IMR-90 (cell line): Measurements from ENCODE around the gene RARB. TPM values are rescaled to one million over a fixed set of nuclear protein-coding genes. Genes with fewer than 3 reads are reported as not detected.

Experiments
- ATAC-seq: fragments of 200-7000 bp; cut with Tn5 transposase; 2 replicates; pipeline ENCODE4 v1.9.1; 2020; ENCODE audit warnings: low read depth, mild to moderate bottlenecking, moderate library complexity
- BruUV-seq: library from RNA; stranded (reverse); fragments of 400-500 nt; replicated peaks from 2 replicates; lab custom pipeline; 2021; lab: Mats Ljungman, UMichigan
- CTCF ChIA-PET: fragments of 300-600 bp; formaldehyde crosslinking; extraction: SDS; loops from one replicate; lab custom pipeline; 2021; ENCODE audit warnings: antibody characterized with exemption; lab: Yijun Ruan, JAX
- POLR2A ChIA-PET: fragments of 300-600 bp; sonication (Branson Sonifier 250); formaldehyde crosslinking; loops from one replicate; lab custom pipeline; 2022; ENCODE audit warnings: antibody characterized with exemption; ENCODE audit not compliant: unreplicated experiment; lab: Charles Lee
- DNase-seq: peaks from one replicate; pipeline ENCODE4 v3.0.0; 2013
- H2AFZ ChIP-seq: replicated peaks from 2 replicates; pipeline ENCODE3; 2013; ENCODE audit warnings: low read length, mild to moderate bottlenecking; ENCODE audit not compliant: poor library complexity
- H2AK5ac ChIP-seq: 2 replicates; pipeline ENCODE4 v1.6.1; 2013; ENCODE audit warnings: low read depth, low read length, inconsistent platforms
- H2AK9ac ChIP-seq: replicated peaks from 2 replicates; pipeline ENCODE3; 2013; ENCODE audit warnings: mild to moderate bottlenecking, low read depth, low read length, moderate library complexity; ENCODE audit not compliant: poor library complexity
- H2BK120ac ChIP-seq: 2 replicates; pipeline ENCODE4 v1.6.1; 2013; ENCODE audit warnings: low read depth, low read length, inconsistent platforms
- H2BK15ac ChIP-seq: 3 replicates; pipeline ENCODE4 v1.6.1; 2013; ENCODE audit warnings: low read depth, low read length, inconsistent platforms
- H2BK20ac ChIP-seq: 2 replicates; pipeline ENCODE4 v1.6.1; 2013; ENCODE audit warnings: low read depth, mild to moderate bottlenecking, inconsistent platforms, low read length, moderate library complexity
- H2BK5ac ChIP-seq: 2 replicates; pipeline ENCODE4 v1.6.1; 2013; ENCODE audit warnings: mild to moderate bottlenecking, low read depth, low read length, inconsistent platforms; ENCODE audit not compliant: poor library complexity, severe bottlenecking
- H3K14ac ChIP-seq: replicated peaks from 2 replicates; pipeline ENCODE4 v1.6.1; 2013; ENCODE audit warnings: low read depth, low read length, inconsistent platforms
- H3K18ac ChIP-seq: 2 replicates; pipeline ENCODE4 v1.6.1; 2013; ENCODE audit warnings: low read depth, low read length, control low read depth
- H3K23ac ChIP-seq: 2 replicates; pipeline ENCODE4 v1.6.1; 2013; ENCODE audit warnings: low read depth, low read length, inconsistent platforms
- H3K27ac ChIP-seq: 2 replicates; pipeline ENCODE4 v1.5.1; 2013; ENCODE audit warnings: mild to moderate bottlenecking, control low read depth, low read length; ENCODE audit not compliant: insufficient read depth
- H3K27me3 ChIP-seq: 2 replicates; pipeline ENCODE4 v1.6.1; 2013; ENCODE audit warnings: low read length; ENCODE audit not compliant: control insufficient read depth, insufficient read depth
- H3K36me3 ChIP-seq: 2 replicates; pipeline ENCODE4 v1.6.1; 2013; ENCODE audit warnings: low read length, mixed read lengths; ENCODE audit not compliant: control insufficient read depth, insufficient read depth
- H3K4ac ChIP-seq: 2 replicates; pipeline ENCODE4 v1.6.1; 2013; ENCODE audit warnings: low read depth, low read length, inconsistent platforms
- H3K4me1 ChIP-seq: 2 replicates; pipeline ENCODE4 v1.6.1; 2013; ENCODE audit warnings: low read length, mixed read lengths; ENCODE audit not compliant: control insufficient read depth, insufficient read depth
- H3K4me2 ChIP-seq: 2 replicates; pipeline ENCODE4 v1.6.1; 2013; ENCODE audit warnings: low read depth, mild to moderate bottlenecking, control low read depth, low read length, moderate library complexity
- H3K4me3 ChIP-seq: 2 replicates; pipeline ENCODE4 v1.5.1; 2013; ENCODE audit warnings: low read depth, mild to moderate bottlenecking, control low read depth, low read length, moderate library complexity; ENCODE audit not compliant: insufficient read depth
- H3K56ac ChIP-seq: 2 replicates; pipeline ENCODE4 v1.6.1; 2013; ENCODE audit warnings: low read length, inconsistent platforms; ENCODE audit not compliant: insufficient read depth; ENCODE audit errors: extremely low read depth
- H3K79me1 ChIP-seq, 2 experiments: 2 replicates each; pipeline ENCODE4 v1.6.1; 2013; ENCODE audit warnings: low read length in 2 of 2, inconsistent platforms in 1 of 2, low read depth in 1 of 2
- H3K9ac ChIP-seq: 2 replicates; pipeline ENCODE4 v1.6.1; 2013; ENCODE audit warnings: low read depth, low read length, control low read depth
- H3K9me1 ChIP-seq: 2 replicates; pipeline ENCODE4 v1.6.1; 2013; ENCODE audit warnings: low read length, inconsistent platforms; ENCODE audit not compliant: insufficient read depth
- H3K9me3 ChIP-seq: 2 replicates; pipeline ENCODE4 v1.6.1; 2013; ENCODE audit warnings: low read length; ENCODE audit not compliant: control insufficient read depth, insufficient read depth
- H4K20me1 ChIP-seq: 2 replicates; pipeline ENCODE4 v1.6.1; 2013; ENCODE audit warnings: low read length, inconsistent platforms; ENCODE audit not compliant: insufficient read depth
- H4K5ac ChIP-seq: 2 replicates; pipeline ENCODE4 v1.6.1; 2013; ENCODE audit warnings: mild to moderate bottlenecking, low read depth, low read length, control low read depth
- H4K8ac ChIP-seq, 2 experiments: 2 replicates each; pipeline ENCODE4 v1.6.1; 2013; ENCODE audit warnings: low read depth in 2 of 2, low read length in 2 of 2, control low read depth in 1 of 2, inconsistent platforms in 1 of 2
- H4K91ac ChIP-seq: 2 replicates; pipeline ENCODE4 v1.6.1; 2013; ENCODE audit warnings: low read depth, low read length, inconsistent platforms; ENCODE audit not compliant: insufficient read depth
- BHLHE40 ChIP-seq: fragments of 150-350 bp; IDR thresholded peaks from 2 replicates; pipeline ENCODE4 v1.6.1; 2016; ENCODE audit warnings: mild to moderate bottlenecking, low read depth, low read length
- CEBPB ChIP-seq: IDR thresholded peaks from 2 replicates; pipeline ENCODE4 v1.6.1; 2012; ENCODE audit warnings: low read depth, low read length, improper control_type of control experiment
- MAZ ChIP-seq: IDR thresholded peaks from 2 replicates; pipeline ENCODE4 v1.6.1; 2012; ENCODE audit warnings: low read depth, mild to moderate bottlenecking, low read length, improper control_type of control experiment, moderate library complexity, borderline replicate concordance
- MXI1 ChIP-seq: IDR thresholded peaks from 2 replicates; pipeline ENCODE4 v1.6.1; 2012; ENCODE audit warnings: low read depth, mild to moderate bottlenecking, low read length, moderate library complexity, borderline replicate concordance
- NFE2L2 ChIP-seq: fragments of 150-350 bp; IDR thresholded peaks from 2 replicates; pipeline ENCODE4 v1.6.1; 2016; ENCODE audit warnings: low read depth, mild to moderate bottlenecking, low read length
- RAD21 ChIP-seq: IDR thresholded peaks from 2 replicates; pipeline ENCODE4 v1.6.1; 2012; ENCODE audit warnings: low read length, improper control_type of control experiment
- WGBS, 2 experiments: methylation state at CpG; one replicate each; pipeline versions ENCODE4 v1.1.5 to v1.1.7; 2013; ENCODE audit warnings: missing lambda C conversion rate in 2 of 2; ENCODE audit not compliant: insufficient read length in 1 of 2; ENCODE audit errors: extremely low coverage in 2 of 2; 5-methylcytosine and 5-hydroxymethylcytosine counted together
- dilution Hi-C: fragments of 300-500 bp; cut with HindIII; formaldehyde crosslinking; loops from one replicate; pipeline ENCODE4 v1.14.3; 2018; ENCODE audit warnings: low sequenced_read_pairs; ENCODE audit not compliant: unreplicated experiment
- in situ Hi-C: fragments of 300-500 bp; cut with MboI; formaldehyde crosslinking; loops from 3 replicates; pipeline ENCODE4 v1.14.3; 2019; ENCODE audit warnings: low sequenced_read_pairs, inconsistent platforms, mixed read lengths
- intact Hi-C: fragments of 100-400 bp; cut with micrococcal nuclease; formaldehyde crosslinking; loops from 2 replicates; pipeline ENCODE4 v1.10.0; 2022
- polyA plus RNA-seq, 3 experiments: library from polyadenylated mRNA; depleted of rRNA; stranded (reverse); fragments of >200 nt; gene quantifications; 2 replicates each; pipeline ENCODE4 v1.2.3, GENCODE V29; 2012; ENCODE audit warnings: low replicate concordance in 1 of 3
- total RNA-seq: library from RNA; depleted of rRNA; stranded (reverse); fragments of >200 nt; gene quantifications from 2 replicates; pipeline ENCODE4 v1.2.3, GENCODE V29; 2012
- TF ChIP-seq, protein P1 (sequence below): conservative IDR thresholded peaks from 2 replicates; pipeline ENCODE4 v1.5.1; 2012; ENCODE audit warnings: mild to moderate bottlenecking, low read depth, low read length, improper control_type of control experiment
- TF ChIP-seq, protein P2 (sequence below): fragments of 150-350 bp; IDR thresholded peaks from 2 replicates; pipeline ENCODE4 v1.6.1; 2017; ENCODE audit warnings: mild to moderate bottlenecking, antibody characterized with exemption, low read length, low read depth
- TF ChIP-seq, protein P3 (sequence below): fragments of 150-350 bp; IDR thresholded peaks from 2 replicates; pipeline ENCODE4 v1.6.1; 2016; ENCODE audit warnings: low read depth, mild to moderate bottlenecking, low read length, moderate library complexity, borderline replicate concordance

Gene RARB
- total and polyA plus RNA-seq, 2 of the 4 experiments (the other 2 are of a cell fraction), result 0.53 to 1.4 TPM

DNA sequence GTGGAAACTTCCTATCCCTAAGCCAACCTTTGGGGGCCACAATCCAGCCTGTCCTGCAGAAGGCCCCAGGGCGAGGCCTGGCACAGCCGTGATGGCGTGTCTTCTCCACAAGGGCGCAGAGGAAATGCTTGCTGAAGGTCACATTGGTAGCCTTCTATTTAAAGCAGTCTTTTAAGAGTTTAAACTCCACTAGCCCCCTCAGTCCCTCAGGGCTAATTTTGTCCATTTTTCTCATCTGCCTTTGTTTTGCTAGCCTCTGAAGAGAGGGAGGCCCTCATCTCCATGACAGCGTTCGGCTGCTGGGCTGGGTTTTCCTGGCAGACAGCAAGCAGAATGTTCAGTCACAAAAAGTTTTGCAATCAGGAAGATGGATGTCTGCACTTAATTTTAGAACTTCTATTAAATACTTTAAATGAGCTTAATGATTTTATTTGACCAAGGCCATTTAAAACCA, 40.8 kb downstream of the RARB start:
- WGBS, 2 experiments, result 100% methylated on average over 1 of the region's 6 CpGs; no CpG with 5 or more reads in 1 of the 2 experiments
- TF ChIP-seq RAD21 (no peak), CEBPB (no peak), BHLHE40 (no peak), NFE2L2 (no peak), MXI1 (no peak), MAZ (no peak)
- TF ChIP-seq, protein P1, sequence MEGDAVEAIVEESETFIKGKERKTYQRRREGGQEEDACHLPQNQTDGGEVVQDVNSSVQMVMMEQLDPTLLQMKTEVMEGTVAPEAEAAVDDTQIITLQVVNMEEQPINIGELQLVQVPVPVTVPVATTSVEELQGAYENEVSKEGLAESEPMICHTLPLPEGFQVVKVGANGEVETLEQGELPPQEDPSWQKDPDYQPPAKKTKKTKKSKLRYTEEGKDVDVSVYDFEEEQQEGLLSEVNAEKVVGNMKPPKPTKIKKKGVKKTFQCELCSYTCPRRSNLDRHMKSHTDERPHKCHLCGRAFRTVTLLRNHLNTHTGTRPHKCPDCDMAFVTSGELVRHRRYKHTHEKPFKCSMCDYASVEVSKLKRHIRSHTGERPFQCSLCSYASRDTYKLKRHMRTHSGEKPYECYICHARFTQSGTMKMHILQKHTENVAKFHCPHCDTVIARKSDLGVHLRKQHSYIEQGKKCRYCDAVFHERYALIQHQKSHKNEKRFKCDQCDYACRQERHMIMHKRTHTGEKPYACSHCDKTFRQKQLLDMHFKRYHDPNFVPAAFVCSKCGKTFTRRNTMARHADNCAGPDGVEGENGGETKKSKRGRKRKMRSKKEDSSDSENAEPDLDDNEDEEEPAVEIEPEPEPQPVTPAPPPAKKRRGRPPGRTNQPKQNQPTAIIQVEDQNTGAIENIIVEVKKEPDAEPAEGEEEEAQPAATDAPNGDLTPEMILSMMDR, result no peak
- TF ChIP-seq, protein P2, sequence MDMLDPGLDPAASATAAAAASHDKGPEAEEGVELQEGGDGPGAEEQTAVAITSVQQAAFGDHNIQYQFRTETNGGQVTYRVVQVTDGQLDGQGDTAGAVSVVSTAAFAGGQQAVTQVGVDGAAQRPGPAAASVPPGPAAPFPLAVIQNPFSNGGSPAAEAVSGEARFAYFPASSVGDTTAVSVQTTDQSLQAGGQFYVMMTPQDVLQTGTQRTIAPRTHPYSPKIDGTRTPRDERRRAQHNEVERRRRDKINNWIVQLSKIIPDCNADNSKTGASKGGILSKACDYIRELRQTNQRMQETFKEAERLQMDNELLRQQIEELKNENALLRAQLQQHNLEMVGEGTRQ, result no peak
- TF ChIP-seq, protein P3, sequence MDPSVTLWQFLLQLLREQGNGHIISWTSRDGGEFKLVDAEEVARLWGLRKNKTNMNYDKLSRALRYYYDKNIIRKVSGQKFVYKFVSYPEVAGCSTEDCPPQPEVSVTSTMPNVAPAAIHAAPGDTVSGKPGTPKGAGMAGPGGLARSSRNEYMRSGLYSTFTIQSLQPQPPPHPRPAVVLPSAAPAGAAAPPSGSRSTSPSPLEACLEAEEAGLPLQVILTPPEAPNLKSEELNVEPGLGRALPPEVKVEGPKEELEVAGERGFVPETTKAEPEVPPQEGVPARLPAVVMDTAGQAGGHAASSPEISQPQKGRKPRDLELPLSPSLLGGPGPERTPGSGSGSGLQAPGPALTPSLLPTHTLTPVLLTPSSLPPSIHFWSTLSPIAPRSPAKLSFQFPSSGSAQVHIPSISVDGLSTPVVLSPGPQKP, result no peak
- H2BK20ac ChIP-seq, result no peak overlapping the region
- H3K4ac ChIP-seq, result no peak overlapping the region
- no peak overlapping the region for H2BK15ac ChIP-seq
- no peak overlapping the region for H3K27ac ChIP-seq
- no peaks in the 10 kb centered on the region for H3K79me1 ChIP-seq
- no peak overlapping the region for H2AK5ac ChIP-seq
- in situ Hi-C loops (no loop called here), dilution Hi-C loops (no loop called here), intact Hi-C loops (no loop called here)
- H3K4me2 ChIP-seq, result no peak overlapping the region
- no peak overlapping the region for H2AK9ac ChIP-seq
- H3K9ac ChIP-seq, result no peak overlapping the region
- no peak overlapping the region; the same call in 1 of the 2 replicates for H2BK120ac ChIP-seq
- no peak overlapping the region for H4K5ac ChIP-seq
- no peak overlapping the region for H3K56ac ChIP-seq
- H3K9me1 ChIP-seq, result no peaks in the 10 kb centered on the region; the same call in 1 of the 2 replicates
- H4K20me1 ChIP-seq, result no peaks in the 10 kb centered on the region
- no peak overlapping the region for H3K23ac ChIP-seq
- H2BK5ac ChIP-seq, result no peak overlapping the region
- ChIA-PET CTCF (interaction anchor here (0.7 kb wide), 1 partner anchor 52 kb away, joined by 3 read pairs; no protein-coding TSS in a partner anchor), POLR2A (no interaction called here)
- BruUV-seq, result no TSS peak
- H3K36me3 ChIP-seq, result no peaks in the 10 kb centered on the region
- no peak overlapping the region for H3K4me3 ChIP-seq
- H3K9me3 ChIP-seq, result no peaks in the 10 kb centered on the region
- no peak overlapping the region for H4K8ac ChIP-seq
- no peak overlapping the region for H3K18ac ChIP-seq
- no peak for DNase-seq
- H3K14ac ChIP-seq, result no peak overlapping the region
- no peaks in the 10 kb centered on the region for H3K4me1 ChIP-seq
- H3K27me3 ChIP-seq, result no peaks in the 10 kb centered on the region
- H4K91ac ChIP-seq, result no peak overlapping the region
- peak; percentile 25; the same call in 1 of the 2 replicates for ATAC-seq
- H2AFZ ChIP-seq, result peak overlapping the region; percentile 26
